HuH-7.5 (cell line): ENCODE data around the gene RABGEF1.
"Not testable (repeated sequence)": the region's sequence is repeated elsewhere in the genome, so short reads cannot be mapped to it uniquely, and the experiment has no call there.

Source experiments
- DNase-seq: peaks from one replicate; pipeline ENCODE4 v3.0.0; 2011; ENCODE audit warnings: low spot score

The RABGEF1 gene

DNA sequence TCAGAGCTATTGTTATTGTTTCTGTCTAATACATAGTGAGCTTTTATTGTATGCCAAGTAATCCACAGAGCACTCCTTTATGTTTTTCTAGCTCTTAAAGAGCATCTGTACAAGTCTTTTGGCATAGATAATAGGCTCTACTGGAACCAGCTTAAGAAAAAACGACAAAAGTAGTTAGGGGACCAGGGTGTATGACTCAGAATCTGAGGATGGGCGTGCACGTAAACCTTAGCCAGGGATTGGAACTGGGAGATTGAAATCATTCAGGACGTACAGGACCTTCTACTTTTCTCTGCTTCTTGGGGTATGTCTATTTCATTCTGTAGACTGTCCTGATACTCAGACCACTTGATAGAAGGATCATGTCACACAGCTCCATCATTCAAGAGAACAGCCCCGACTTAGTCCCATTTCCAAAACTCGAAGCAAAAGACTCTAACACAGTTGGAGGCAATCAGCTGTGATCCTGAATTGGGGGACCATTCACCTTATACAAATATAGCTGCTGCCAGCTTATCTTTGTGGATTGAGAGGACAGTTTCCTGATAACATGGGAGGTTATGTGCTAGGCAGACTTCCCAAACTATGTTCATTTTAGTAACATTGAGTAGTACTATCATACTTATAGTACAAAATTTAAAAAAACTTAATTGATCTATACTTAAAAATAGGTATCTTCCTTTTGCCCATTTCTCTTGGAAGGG lies 24.9 kb downstream of the RABGEF1 start:
- not testable (repeated sequence) for DNase-seq

DNA sequence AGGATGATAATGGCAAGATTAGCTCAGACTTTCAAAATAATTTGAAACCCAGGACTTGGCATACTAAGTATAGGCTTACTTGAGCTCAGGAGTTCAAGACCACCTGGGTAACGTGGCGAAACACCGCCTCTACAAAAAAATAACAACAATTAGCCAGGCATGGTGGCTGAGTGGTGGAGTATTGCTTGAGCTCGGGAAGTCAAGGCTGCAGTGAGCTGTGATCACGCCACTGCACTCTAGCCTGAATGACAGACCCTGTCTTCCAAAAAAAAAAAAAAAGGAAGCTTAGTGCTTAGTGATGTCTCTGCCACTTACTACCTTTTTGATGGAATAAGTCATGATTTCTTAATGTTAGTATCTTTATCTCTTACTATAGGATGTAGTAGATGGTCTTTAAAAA lies 25.5 kb downstream of the RABGEF1 start:
- DNase-seq: no peak

DNA sequence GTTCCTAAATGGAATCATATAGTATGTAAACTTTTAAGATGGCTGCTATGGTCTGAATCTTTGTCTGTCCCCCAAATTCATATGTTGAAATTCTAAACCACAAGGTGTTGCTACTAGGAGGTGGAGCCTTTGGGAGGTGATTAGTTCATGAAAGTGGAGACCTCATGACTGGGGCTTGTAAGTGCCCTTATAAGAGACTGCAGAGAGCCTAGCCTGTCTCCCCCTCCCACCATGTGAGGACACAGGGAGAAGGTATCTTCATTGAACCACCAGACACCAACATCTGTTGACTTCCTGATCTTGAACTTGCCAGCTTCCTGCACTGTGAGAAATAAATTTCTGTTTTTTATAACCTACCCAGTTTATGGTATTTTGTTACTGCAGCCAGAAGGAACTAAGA lies 27.0 kb downstream of the RABGEF1 start:
- DNase-seq: not testable (repeated sequence)

DNA sequence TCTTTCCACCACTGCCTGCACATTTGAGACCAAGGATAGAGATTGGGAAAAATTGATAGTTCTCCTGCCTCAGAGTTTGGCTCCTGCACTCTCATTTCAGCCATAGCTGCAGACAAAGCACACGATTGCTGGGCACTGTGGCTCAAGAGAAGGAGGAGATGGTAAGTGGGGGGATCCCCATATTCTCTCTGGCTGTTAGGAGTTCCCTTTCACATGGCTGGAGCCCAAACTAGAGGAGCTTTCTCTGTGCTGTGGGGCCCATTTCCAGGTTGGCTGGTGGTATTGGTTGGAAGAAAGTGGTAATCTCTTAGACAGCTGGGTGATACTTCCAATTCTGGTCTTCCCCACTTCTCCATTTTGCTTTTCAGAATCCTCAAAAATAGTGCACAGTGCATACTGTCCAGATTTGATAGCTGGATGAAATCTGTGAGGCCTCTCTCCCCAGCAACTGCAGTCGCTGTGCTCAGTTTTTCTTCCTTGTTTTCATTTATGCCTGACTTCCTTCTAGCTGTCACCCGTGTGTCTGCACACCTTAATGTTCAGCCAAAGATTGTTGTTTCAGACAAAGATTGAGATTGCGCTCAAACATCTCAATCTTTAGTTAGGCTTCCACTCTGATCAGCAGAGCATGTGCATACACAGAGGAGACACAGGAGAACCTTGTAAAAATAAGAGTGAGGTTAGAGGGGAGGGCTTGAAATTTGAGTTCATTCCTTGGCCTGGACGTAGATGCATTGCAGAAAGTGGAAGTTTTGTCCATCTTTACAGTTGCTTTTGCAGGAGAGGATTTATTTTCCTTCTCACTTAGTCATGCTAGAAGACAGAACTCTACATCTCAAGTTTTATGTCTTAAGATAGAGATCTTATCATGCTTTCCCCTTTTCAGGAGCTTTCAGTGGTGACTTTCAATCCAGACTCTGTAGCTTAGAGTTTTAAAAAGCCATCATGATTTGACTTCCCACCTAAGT lies 28.6 kb downstream of the RABGEF1 start:
- DNase-seq: no peak

GRCh38 chr7:66769833-66770512 lies 29.4 kb downstream of the RABGEF1 start:
- DNase-seq: no peak

- no peak for DNase-seq
Observed at GRCh38 chr7:66771795-66772194, 31.3 kb downstream of the RABGEF1 start.

- DNase-seq: not testable (repeated sequence)
Observed at GRCh38 chr7:66773744-66774143, 33.2 kb downstream of the RABGEF1 start.

- DNase-seq: not testable (repeated sequence)
Observed at GRCh38 chr7:66776383-66776782, 35.9 kb downstream of the RABGEF1 start.

DNA sequence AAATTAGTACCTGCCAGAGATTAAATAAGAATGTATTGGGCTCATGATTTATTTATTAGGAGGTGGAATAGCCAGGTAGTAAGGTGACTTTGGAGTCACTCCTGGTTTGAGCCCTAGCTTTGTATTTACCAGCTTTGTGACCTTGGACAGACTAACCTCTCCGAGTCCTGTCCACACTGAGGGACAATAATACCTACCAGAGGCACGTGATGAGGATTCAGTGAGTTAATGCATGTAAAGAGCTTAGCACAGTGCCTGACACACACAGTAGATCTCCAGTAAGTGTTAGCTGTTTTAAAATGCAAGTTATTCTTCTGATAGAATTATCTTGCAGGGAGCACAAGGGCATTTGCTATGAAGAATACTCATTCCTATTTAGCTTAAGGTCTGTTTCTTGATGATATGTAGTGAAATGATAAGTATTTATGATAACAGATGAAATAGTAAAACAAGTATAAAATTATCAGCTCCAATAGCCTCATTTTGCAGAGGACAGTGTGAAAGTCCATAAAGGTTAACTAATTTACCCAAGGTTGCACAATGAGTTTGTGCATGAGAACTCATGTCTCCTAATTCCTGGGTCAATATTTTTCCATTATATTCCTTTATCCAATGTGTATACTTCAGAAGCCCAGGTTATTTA lies 36.4 kb downstream of the RABGEF1 start:
- no peak for DNase-seq

- no peak for DNase-seq
Observed at GRCh38 chr7:66778201-66778600, 37.7 kb downstream of the RABGEF1 start.

- DNase-seq: no peak
Observed at GRCh38 chr7:66779669-66780409, 39.3 kb downstream of the RABGEF1 start.

- DNase-seq: no peak
Observed at GRCh38 chr7:66781408-66782090, 41.0 kb downstream of the RABGEF1 start.

DNA sequence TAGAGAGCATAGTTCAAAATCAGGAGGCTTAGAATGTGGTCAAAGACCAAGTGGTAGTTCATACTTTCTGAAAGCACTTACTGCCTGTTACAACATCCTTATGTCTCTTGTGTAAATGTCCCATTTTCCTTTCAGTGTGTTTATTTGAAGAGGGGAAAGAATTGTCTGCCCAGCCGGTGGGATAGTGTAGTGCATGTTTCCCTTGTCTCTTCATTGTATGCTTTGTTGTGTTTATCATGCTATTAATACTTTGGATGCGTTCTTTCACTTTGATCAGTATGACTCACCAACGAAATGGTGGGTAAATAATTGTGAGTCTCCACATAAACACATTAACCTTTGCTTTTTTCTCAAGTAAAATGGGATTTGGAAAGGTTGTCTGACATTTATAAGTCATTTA lies 42.3 kb downstream of the RABGEF1 start:
- DNase-seq: not testable (repeated sequence)

DNA sequence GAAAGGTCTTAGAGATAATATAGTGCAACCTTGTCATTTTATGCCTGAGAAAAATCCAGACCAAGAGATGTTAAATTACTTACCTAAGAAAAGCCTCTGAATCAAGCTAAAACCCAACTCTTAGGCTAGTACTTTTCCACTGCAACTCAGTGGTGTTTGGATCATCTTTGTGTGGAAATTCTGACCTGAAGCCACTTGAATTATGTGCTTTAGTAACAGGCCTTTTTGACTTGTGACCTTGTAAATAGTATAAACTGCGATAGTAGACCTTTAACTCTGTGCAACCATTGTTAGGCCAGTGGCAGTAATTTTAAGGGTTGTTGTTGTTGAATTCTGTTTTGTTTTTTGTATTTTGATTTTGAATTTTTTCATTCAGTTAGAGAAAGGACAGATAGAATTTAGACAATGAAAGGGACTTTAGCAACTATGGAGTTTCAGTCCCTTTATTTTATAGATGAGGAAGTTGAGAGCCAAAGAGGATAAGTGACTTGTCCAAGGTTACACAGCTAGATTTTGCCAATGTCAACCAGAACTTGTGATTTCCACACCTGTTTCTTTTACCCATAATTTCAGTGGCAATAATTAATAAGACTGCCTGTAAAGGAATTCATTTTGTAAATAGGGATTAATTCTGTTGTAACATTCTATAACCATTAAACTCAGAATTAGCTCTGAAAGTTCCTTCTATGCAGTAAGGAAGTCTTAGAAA lies 43.5 kb downstream of the RABGEF1 start:
- not testable (repeated sequence) for DNase-seq

- no peak for DNase-seq
Observed at GRCh38 chr7:66790196-66790595, 49.7 kb downstream of the RABGEF1 start.

- DNase-seq: no peak
Observed at GRCh38 chr7:66790725-66791124, 50.2 kb downstream of the RABGEF1 start.

- DNase-seq: no peak
Observed at GRCh38 chr7:66800591-66800990, 60.1 kb downstream of the RABGEF1 start.

DNA sequence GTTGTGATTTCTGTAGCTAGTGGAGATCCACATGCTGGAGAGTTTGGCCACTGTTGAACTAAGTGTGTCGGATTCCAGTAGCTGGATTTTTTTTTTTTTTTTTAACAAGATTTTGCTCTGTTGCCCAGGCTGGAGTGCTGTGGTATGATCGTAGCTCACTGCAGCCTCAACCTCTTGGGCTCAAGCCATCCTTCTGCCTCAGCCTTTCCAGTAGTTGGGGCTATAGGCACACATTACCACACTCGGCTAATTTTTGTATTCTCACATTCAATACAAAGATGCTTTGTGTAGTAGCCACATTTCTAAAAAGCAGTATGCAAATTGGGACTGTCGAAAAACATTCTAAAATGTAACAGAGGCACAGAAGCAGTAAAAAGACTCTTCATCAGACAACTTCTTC lies 63.5 kb downstream of the RABGEF1 start:
- no peak for DNase-seq

GRCh38 chr7:66807736-66808135 lies 67.2 kb downstream of the RABGEF1 start:
- DNase-seq: no peak

- no peak for DNase-seq
Observed at GRCh38 chr7:66810716-66811115, 70.2 kb downstream of the RABGEF1 start.
